Hepatic stellate cell (primary cell): ENCODE measurements around the gene KCNQ5.

Experiments
- DNase-seq: peaks from one replicate; pipeline ENCODE4 v3.0.0; 2011; ENCODE audit warnings: low spot score

The KCNQ5 gene

GRCh38 chr6:73003302-73003701, 381.4 kb downstream of the KCNQ5 start:
- no peak for DNase-seq

- DNase-seq = no peak
Observed at GRCh38 chr6:73004231-73004630, 382.4 kb downstream of the KCNQ5 start.

DNA sequence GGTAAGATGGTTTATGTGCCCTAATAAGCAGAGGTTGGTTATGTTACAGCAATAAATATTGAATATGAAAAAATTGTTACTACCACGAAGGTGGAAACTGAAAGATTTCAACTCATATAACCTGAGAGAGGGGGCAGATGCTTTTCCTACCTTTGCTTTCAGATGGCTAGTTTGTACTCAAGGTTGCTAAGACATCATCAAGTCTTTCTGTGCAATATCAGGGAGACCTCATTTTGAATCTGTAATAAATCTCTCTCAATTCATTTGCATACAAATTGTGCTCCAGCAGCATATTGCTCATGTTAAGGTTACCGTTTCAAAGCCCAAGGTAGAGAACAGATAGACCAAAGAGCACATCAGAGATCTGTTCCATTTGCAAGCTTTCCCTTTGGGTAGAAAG, 383.0 kb downstream of the KCNQ5 start:
- no peak for DNase-seq

DNA sequence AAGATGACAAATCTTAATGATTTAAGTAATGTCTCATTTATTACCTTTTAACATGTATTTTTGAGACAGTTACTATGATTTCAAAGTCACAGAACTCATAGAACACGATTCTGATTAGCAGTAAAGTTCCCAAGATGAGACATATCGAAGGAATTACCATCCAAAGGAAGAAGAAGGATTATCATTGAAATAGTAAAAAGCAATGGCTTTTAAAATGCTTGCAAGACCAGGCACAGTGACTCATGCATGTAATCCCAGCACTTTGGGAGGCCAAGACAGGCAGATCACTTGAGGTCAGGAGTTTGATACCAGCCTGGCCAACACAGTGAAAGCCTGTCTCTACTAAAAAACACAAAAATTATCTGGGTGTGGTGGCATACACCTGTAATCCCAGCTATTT, 384.3 kb downstream of the KCNQ5 start:
- no peak for DNase-seq

GRCh38 chr6:73011945-73012344, 390.1 kb downstream of the KCNQ5 start:
- no peak for DNase-seq

GRCh38 chr6:73017476-73017875, 395.6 kb downstream of the KCNQ5 start:
- no peak for DNase-seq

DNA sequence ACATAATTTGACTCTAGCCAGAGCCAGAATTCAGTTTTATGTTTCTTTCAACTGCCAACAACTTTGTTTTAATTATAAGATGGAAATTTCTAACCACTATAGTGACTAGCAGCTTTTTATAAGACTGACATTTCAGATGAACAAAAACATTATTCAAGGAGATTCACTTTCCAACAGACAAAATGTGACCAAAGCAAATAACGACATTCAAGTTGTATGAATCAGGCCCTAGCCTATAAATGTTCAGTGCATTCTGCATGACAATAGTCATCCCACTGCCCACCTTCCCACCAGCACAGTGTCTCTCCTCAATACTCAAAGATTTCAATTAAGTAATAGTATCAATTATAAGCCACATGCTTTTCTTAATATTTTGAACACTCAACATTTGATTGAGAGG, 402.7 kb downstream of the KCNQ5 start:
- DNase-seq = no peak

DNA sequence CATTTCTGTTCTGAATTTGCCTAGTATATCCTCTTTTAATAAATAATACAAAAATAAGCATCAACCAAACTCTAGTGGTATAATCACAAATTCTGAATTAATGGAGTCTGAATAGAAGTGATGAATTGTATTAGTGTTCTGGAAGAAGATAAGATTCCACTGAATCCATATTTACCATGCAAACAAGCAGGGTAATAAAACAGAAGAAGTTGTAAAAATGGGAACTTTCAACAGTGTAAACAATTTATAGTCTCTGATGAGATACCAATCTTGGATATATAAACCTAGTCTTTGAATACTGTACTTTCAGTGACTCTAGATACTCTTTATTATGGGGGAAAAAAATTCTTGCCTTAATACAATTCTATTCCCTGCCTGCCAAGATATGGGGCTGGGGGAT, 405.8 kb downstream of the KCNQ5 start:
- no peak for DNase-seq

DNA sequence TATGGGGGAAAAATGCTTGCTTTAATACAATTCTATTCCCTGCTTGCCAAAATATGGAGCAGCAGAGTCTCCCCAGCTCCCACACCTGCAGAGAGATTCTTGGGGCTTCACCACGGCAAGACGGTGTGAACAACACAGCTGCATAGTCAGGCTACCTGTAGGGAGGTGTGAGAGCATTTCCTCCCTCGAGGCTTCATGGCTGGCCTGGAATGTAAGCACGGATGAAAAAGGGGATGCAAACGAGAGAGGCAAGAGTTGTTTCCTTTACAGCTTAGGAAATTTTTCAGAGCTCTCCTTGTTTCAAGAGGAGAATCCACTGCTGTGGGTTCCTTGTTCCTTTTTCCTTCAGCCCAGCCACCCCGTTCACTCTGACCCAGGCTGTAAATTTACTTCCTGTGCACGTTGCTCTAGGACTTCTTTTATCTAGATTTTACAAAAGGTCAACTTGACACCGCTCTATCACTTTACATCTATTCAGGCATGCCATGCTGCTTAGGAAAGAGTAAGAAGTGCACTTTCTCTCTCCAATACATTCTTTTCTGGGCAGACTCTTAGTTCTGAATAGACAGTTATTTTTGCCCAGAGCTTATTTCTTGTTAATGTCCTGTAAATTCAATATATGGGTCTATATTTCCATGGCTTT, 406.4 kb downstream of the KCNQ5 start:
- no peak for DNase-seq

- DNase-seq = no peak
Observed at GRCh38 chr6:73028893-73029450, 407.1 kb downstream of the KCNQ5 start.

- DNase-seq = no peak
Observed at GRCh38 chr6:73030257-73030656, 408.4 kb downstream of the KCNQ5 start.

GRCh38 chr6:73030791-73031782, 409.2 kb downstream of the KCNQ5 start:
- no peak for DNase-seq

- peak; percentile 6 for DNase-seq
Observed at GRCh38 chr6:73032586-73032985, 410.7 kb downstream of the KCNQ5 start.

- DNase-seq = no peak
Observed at GRCh38 chr6:73036689-73037088, 414.8 kb downstream of the KCNQ5 start.

- DNase-seq = no peak
Observed at GRCh38 chr6:73041051-73041450, 419.2 kb downstream of the KCNQ5 start.

DNA sequence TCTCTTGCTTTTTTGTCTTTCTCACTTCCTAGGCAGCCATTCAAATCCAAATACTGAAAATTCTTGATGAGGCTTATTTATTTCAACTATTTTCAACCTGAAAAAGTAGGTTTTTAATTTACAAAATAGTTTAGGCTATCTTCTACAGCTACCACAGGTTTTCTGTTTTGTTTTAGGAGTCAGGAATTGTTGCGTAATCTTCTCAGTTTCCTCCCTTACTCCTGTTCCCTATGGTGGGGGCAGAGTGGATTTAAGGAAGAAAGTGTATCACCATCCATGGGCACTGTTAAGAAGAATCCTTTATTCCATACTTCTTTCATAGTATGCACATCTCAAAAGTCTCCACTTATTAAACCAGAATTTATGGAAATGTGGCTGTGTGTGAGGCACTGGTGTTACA, 421.0 kb downstream of the KCNQ5 start:
- no peak for DNase-seq

GRCh38 chr6:73043446-73043845, 421.6 kb downstream of the KCNQ5 start:
- no peak for DNase-seq

DNA sequence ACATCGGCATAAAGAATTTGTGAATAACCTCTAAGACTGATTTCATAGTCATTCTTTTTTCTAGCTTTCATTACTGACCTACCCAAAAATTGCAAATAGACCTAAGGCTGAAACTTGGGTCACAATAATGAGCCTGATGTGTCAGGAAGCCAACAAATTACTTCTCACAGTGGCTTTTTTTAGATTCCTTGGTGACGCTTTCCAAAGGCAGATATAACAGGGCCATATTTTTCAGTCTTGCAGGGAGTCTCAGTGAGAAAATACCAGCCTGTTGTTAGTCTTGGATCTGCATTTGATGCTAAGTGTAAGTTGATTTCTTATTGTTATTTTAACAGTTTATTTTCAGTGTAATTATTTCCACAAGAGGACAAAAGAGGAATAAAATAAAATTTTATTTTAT, 423.7 kb downstream of the KCNQ5 start:
- DNase-seq = no peak

DNA sequence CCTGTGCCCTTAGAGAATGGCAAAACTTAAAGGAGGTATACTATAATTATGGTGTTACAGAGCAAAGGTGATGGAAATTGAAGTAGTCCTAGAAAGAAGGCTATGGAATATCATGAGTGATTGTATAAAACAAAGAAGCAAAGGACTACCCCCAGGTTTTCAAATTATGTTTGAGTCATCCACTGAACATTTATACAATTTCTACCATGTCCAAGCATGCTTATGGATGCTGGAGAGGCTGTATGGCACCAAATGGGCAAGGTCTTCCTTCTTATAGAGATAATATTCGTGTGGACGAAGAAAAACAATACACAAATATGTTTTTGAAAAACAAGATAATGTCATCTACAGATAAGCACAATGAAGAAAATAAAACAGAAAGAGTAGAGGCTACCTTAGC, 425.9 kb downstream of the KCNQ5 start:
- DNase-seq = no peak

- no peak for DNase-seq
Observed at GRCh38 chr6:73049971-73050594, 428.2 kb downstream of the KCNQ5 start.

GRCh38 chr6:73050706-73051105, 428.8 kb downstream of the KCNQ5 start:
- DNase-seq = no peak

- no peak for DNase-seq
Observed at GRCh38 chr6:73051147-73051546, 429.3 kb downstream of the KCNQ5 start.

GRCh38 chr6:73054958-73055357, 433.1 kb downstream of the KCNQ5 start:
- DNase-seq = no peak
